ENCODE data around the gene NELL1.

Gene NELL1

GRCh38 chr11:20874358-20874757 lies 205.0 kb downstream of the NELL1 start:
- DNase-seq (ENCODE audit: low read depth), result no peak

- DNase-seq (ENCODE audit: low read depth), result no peak
Measured at GRCh38 chr11:20875889-20876288, 206.5 kb downstream of the NELL1 start.

- DNase-seq (ENCODE audit: low read depth), result no peak
Measured at GRCh38 chr11:20876738-20877137, 207.4 kb downstream of the NELL1 start.

GRCh38 chr11:20880094-20880493 lies 210.7 kb downstream of the NELL1 start:
- no peak for DNase-seq (ENCODE audit: low read depth)

- DNase-seq (ENCODE audit: low read depth), result no peak
Measured at GRCh38 chr11:20881328-20882079, 212.1 kb downstream of the NELL1 start.

- no peak for DNase-seq (ENCODE audit: low read depth)
Measured at GRCh38 chr11:20887137-20887536, 217.8 kb downstream of the NELL1 start.

GRCh38 chr11:20894296-20894695 lies 224.9 kb downstream of the NELL1 start:
- DNase-seq (ENCODE audit: low read depth), result no peak

GRCh38 chr11:20909995-20910726 lies 240.8 kb downstream of the NELL1 start:
- DNase-seq (ENCODE audit: low read depth), result no peak

GRCh38 chr11:20910733-20911132 lies 241.3 kb downstream of the NELL1 start:
- DNase-seq (ENCODE audit: low read depth), result no peak

GRCh38 chr11:20912065-20912821 lies 242.9 kb downstream of the NELL1 start:
- DNase-seq (ENCODE audit: low read depth), result no peak

- no peak for DNase-seq (ENCODE audit: low read depth)
Measured at GRCh38 chr11:20912922-20913512, 243.6 kb downstream of the NELL1 start.

GRCh38 chr11:20917306-20917705 lies 247.9 kb downstream of the NELL1 start:
- DNase-seq (ENCODE audit: low read depth), result no peak

- no peak for DNase-seq (ENCODE audit: low read depth)
Measured at GRCh38 chr11:20926799-20927540, 257.6 kb downstream of the NELL1 start.

- no peak for DNase-seq (ENCODE audit: low read depth)
Measured at GRCh38 chr11:20931029-20931428, 261.6 kb downstream of the NELL1 start.

GRCh38 chr11:20933086-20933485 lies 263.7 kb downstream of the NELL1 start:
- no peak for DNase-seq (ENCODE audit: low read depth)

GRCh38 chr11:20933958-20934357 lies 264.6 kb downstream of the NELL1 start:
- DNase-seq (ENCODE audit: low read depth), result no peak

- no peak for DNase-seq (ENCODE audit: low read depth)
Measured at GRCh38 chr11:20934516-20934915, 265.1 kb downstream of the NELL1 start.

GRCh38 chr11:20937826-20938225 lies 268.4 kb downstream of the NELL1 start:
- no peak for DNase-seq (ENCODE audit: low read depth)

GRCh38 chr11:20949585-20949984 lies 280.2 kb downstream of the NELL1 start:
- no peak for DNase-seq (ENCODE audit: low read depth)

GRCh38 chr11:20962581-20962980 lies 293.2 kb downstream of the NELL1 start:
- no peak for DNase-seq (ENCODE audit: low read depth)

- DNase-seq (ENCODE audit: low read depth), result no peak
Measured at GRCh38 chr11:20963596-20963995, 294.2 kb downstream of the NELL1 start.

GRCh38 chr11:20964985-20965384 lies 295.6 kb downstream of the NELL1 start:
- DNase-seq (ENCODE audit: low read depth), result no peak
